ENCODE measurements around the gene NOSIP.

Gene NOSIP

DNA sequence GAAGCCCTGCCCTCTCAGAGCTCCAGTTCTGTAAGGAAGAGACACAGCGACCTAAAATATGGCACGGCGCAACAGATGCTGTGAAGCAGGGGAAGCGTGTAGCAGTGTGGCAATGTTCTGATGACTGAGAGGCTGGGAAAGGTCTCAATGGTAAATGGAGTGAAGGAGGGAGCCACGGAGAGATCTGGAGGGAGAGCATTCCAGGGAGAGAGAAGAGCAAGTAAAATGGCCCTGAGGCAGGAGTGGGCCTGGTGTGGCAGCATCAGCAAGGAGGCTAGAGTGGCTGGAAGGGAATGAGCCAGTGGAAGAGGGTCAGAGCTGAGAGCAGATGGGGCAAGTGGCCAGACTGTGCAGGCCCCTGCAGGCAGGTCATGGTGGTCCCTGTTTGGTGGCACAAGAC, 36.2 kb downstream of the NOSIP start:
- no peak for DNase-seq (ENCODE audit: low spot score)

DNA sequence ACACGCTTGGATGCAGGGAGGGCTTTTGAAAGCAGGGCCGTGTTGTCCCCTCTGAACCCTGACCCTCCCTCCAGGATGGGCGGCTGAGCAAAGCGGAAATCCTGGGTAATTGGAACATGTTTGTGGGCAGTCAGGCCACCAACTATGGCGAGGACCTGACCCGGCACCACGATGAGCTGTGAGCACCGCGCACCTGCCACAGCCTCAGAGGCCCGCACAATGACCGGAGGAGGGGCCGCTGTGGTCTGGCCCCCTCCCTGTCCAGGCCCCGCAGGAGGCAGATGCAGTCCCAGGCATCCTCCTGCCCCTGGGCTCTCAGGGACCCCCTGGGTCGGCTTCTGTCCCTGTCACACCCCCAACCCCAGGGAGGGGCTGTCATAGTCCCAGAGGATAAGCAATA, 37.3 kb downstream of the NOSIP start:
- DNase-seq (ENCODE audit: low spot score), result no peak

DNA sequence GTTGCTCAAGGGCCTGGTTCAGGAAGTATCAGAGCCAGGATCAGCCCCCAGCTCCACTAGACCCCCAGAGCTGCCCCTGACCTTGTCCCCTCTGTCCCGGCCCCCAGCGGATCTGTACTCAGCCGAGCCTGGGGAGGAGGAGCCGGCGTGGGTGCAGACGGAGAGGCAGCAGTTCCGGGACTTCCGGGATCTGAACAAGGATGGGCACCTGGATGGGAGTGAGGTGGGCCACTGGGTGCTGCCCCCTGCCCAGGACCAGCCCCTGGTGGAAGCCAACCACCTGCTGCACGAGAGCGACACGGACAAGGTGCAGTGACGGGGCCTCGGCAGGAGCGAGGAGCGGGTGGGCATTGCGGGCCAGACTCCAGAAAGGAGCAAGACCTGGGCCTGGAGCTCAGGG, 37.9 kb downstream of the NOSIP start:
- no peak for DNase-seq (ENCODE audit: low spot score)

DNA sequence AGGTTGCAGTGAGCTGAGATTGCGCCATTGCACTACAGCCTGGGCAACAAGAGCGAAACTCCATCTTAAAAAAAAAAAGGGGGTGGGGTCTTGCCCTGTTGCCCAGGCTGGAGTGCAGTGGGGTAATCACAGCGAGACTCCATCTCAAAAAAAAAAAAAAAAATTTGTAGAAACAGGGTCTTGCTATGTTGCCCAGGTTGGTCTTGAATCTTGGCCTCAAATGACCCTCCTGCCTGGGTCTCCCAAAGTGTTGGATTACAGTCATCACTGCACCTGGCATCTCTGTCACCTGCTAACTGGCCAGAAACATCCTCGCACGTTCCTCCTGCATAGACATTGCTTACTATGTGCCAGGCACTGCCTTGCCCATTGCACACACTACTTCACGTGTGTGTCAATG, 38.4 kb downstream of the NOSIP start:
- DNase-seq (ENCODE audit: low spot score), result no peak

DNA sequence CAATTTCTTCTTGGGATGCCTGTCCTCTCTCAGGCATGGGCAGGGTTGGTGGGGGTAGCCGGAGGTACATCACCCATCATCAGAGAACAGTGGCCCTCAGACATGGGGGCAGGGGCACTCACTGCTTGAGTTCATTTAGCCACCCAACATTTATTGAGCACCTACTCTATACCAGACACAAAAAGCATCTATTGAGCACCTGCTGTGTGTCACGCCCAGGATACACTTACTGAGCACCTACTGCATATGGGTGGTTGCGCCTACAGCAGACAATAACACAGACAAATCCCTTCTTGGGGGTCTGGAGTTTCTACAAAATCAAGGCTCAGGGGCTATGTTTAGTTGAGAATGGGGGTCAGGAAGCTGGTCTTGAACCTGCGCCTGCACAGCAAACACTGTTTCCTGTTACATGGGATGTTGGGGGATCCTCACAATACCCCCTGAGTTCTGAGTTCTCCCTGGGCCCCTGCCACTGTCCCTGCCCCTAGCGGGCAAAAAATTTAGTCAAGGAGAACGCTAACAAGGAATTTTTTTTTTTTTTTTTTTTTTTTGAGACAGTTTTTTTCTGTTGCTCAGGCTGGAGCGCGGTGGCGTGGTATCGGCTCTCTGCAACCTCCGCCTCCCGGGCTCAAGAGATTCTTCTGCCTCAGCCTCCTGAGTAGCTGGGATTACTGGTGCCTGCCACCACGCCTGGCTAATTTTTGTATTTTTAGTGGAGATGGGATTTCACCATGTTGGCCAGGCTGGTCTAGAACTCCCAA, 41.0 kb downstream of the NOSIP start:
- DNase-seq (ENCODE audit: low spot score), result no peak

DNA sequence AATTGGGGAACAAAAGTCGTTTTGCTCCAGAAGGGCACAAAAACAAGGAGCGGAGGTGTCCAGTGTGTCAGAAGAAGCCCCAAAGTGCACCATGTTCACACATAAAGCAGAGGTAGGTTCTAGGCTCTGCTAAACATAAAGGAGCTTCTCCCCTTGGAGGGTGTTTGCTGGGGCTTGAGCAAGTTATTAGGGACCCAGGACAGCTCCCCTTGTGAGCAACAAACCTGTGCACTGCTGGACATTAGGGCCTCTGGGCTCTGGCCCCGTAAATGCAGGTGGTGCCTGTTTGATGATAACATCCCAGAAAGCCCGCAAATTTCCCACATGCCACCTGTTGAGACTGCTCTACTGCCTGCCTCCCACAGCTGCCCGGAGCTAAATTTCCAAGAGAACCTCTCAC, 41.7 kb downstream of the NOSIP start:
- DNase-seq (ENCODE audit: low spot score), result no peak

DNA sequence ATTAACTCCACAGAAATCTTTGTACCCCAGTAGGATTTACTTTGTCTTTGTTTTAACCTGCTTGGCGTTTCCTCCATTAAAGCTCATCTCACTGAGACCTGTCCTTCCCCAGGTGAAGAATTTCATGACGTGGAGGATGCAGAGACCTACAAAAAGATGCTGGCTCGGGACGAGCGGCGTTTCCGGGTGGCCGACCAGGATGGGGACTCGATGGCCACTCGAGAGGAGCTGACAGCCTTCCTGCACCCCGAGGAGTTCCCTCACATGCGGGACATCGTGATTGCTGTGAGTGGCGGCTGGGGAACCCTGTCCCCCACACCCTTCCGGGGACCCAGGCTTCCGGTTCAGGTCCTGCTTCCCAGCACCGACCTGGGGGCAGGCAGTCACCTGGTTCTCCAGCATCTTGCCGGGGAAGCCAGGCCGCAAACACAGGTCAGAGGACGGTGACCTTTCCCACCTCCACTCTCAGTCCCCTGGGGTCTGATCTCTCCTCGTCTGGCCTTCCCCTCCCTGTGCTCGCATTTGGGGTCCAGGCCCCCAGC, 43.4 kb downstream of the NOSIP start:
- DNase-seq (ENCODE audit: low spot score), result no peak

DNA sequence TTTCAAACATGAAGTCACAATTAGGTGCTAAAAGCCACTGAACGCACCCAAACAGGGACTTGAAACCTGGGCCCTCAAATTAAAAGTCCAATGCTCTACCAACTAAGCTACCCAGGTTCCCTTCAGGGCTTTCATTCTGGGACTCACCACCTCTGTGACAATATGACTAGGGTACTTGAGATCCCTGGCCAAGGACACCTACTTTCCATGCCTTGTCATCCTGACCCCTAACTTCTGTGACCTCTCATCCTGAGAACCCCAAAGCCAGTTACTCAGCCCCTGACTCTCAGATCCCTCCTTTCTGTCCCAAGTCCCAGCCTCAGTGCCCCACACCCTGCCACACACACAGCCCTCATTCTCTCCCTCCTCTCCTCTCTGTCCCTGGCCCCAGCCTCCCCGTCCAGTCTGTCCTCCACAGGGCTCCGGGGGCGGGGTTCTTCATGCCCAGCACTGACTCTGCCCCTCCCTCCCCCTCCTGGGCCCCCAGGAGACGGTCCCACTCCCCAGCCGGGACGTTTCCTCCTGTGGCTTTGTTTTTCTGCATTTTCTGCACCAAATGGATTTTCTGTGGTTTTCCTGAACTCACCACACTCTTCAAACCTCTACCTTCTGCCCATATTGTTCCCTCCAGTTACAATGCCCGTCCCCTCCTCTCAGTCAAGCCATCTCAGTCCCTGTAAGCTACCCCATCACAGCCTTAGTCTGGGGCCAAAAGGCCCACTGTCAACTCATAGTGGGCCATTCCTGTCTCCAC, 45.5 kb downstream of the NOSIP start:
- DNase-seq (ENCODE audit: low spot score), result no peak

DNA sequence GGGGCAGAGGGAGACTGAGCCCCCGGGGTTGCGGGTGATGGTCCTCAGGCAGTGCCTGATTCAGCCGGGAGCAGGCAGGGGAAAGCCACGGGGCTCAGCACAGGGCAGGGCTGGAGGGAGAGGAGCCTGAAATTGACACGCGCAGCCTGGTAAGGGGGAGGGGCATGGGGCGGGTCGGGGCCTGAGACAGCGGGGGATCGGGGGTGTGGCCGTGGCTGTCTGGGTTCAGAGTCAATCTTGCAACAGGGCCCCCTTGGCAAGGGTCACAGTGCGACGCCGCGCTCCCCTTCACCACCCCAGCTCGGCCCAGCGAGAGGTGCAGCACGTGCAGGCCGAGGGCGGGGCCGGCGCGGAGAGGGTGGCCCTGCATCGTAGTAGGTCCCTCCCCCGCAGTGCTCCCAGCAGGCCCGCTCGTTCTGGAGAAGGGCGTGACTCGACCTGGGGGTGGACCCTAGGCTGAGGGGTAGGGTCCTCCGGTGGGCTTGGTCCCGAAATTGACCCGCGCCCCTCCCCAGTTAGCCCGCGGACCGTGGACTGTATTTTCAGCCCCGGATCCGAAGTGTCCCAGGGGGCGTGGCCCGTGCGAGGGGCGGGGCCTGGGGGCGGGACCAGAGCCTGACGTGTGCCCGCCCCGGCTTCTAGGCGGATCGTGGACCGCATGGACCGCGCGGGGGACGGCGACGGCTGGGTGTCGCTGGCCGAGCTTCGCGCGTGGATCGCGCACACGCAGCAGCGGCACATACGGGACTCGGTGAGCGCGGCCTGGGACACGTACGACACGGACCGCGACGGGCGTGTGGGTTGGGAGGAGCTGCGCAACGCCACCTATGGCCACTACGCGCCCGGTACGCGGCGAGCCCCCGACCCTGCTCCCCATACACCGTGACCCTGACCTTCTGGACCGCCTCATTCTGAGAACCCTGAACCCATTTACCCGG, 46.5 kb downstream of the NOSIP start:
- peak; percentile 63 for DNase-seq (ENCODE audit: low spot score)

DNA sequence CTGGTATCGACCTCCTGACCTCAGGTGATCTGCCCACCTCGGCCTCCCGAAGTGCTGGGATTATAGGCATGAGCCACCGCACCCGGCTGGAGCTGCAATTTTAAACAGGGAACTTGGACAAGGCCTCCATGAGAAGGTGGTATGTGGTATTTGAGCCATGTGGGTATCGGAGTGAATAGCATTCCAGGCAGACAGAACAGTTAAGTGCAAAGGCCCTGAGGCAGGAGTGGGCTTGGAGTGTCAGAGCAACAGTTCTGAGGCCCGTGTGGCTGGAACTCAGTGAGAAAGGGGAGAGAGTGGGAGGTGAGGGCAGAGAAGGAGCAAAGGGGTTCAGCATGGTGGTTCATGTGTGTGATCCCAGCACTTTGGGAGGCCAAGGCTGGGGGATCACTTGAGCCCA, 49.6 kb downstream of the NOSIP start:
- no peak for DNase-seq (ENCODE audit: low spot score)

DNA sequence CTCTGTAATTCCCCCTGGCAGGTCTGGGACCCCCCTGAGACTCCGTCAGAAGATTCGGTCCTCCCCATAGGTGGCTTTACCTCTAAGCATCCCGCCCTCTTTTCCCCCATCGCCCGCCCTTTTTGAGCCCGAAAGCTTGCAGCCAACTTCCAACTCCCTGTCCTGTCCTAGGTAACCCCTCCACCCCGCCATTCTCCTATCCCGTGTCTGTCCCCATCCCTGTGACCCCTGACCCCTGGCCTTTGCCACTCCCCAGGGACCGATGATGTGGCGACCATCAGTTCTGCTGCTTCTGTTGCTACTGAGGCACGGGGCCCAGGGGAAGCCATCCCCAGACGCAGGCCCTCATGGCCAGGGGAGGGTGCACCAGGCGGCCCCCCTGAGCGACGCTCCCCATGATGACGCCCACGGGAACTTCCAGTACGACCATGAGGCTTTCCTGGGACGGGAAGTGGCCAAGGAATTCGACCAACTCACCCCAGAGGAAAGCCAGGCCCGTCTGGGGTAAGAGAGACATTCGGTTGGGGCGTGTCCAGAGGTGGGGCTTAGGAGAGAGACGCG, 52.1 kb downstream of the NOSIP start:
- no peak for DNase-seq (ENCODE audit: low spot score)

DNA sequence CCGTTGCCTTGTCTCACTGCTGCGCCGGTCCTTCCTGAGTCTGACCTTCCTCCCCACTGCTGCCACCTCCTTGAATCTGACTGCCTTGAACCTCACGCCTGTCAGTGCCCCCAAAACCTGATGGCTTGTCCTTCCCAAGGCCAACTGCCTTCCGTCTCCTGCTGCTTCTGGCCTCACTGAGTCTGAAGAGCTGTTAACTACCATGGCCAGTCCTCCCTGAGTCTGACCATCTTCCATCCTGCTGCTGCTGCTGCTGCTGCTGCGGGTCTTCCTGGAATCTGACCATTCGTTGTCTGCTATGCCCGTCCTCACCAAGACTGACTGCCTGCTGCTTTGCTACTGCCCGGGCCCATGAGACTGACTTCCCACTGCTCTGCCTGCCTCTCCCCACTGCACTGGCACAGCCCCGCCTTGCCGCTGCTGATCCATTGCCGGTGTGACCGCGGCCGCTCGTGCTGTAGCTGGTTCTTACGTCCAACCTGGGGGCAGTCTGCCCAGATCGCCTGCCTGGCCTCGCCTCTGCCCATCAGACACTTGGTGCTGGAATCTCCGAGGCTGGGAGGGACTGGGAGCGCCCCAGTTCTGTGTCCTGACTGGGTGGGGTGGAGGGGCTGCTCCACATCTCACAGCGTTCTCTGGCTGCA, 55.4 kb downstream of the NOSIP start:
- no peak for DNase-seq (ENCODE audit: low spot score)

DNA sequence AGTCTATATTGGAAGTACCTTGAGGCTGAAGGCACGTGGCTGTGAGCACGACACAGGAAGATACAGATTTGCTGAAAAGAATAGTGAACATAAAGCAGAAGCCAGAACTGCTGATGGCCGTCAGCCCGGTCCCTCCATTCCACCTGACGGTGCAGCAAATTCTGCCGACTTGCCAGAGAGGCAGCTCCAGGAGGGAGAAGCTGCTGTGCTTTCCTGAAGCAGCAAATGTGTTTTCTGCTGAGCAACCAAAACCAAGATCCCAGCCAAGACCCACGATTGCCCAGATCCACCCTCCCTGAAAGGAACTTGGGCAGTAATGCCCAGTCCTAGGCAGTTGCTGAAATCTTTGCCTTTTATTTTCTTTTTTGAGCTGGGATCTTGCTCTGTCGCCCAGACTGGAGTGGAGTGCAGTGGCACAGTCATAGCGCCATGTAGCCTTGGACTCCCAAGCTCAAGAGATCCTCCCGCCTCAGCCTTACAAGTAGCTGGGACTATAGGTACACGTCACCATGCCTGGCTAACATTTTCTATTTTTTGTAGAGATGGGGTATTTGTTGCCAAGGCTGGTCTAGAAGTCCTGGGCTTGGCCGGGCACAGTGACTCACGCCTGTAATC, 59.5 kb downstream of the NOSIP start:
- no peak for DNase-seq (ENCODE audit: low spot score)

DNA sequence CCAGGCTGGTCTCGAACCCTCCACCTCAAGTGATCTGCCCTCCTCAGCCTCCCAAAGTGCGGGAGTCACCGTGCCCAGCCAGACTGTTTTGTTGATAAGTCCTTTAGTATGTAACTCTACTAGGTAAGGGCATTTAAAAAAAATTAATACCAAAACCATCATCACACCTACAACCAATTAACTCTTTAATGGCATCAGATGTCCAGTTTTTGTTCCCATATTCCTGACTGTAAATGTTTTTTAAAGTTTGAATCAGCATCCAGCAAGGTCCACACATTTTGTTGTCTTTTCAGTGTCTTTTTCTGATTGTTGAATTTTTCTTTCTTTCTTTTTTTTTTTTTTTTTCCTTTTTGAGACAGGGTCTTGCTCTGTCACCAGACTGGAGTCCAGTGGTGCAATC, 62.3 kb downstream of the NOSIP start:
- no peak for DNase-seq (ENCODE audit: low spot score)

DNA sequence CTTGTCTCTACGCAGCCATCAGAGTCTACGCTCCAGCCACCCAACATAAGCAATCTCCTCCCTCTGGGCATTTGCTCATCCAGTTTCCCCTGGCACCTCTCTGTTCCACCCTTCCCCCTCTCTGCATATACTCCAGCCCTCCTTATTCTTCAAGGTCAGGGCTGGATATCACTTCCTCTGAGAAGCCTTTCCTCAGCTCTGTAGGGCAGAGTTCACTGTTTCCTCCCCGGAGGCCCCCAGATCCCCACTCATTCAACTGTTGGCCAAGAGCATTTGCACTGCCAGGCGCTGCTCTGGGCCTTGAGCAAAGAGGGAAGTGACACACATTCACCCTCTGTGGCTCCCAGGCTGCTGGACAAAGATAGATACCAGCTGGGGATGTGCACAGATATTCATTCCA, 64.6 kb downstream of the NOSIP start:
- DNase-seq (ENCODE audit: low spot score), result no peak

DNA sequence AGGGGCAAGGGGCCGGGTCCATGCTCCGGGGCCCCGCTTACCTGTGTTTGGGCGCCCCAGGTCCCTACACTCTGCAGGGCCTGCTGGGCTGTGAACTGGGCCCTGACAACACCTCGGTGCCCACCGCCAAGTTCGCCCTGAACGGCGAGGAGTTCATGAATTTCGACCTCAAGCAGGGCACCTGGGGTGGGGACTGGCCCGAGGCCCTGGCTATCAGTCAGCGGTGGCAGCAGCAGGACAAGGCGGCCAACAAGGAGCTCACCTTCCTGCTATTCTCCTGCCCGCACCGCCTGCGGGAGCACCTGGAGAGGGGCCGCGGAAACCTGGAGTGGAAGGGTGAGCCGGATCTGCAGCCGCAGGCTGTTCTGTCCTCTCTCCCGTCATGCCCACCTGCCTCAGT, 66.2 kb downstream of the NOSIP start:
- DNase-seq (ENCODE audit: low spot score), result no peak

DNA sequence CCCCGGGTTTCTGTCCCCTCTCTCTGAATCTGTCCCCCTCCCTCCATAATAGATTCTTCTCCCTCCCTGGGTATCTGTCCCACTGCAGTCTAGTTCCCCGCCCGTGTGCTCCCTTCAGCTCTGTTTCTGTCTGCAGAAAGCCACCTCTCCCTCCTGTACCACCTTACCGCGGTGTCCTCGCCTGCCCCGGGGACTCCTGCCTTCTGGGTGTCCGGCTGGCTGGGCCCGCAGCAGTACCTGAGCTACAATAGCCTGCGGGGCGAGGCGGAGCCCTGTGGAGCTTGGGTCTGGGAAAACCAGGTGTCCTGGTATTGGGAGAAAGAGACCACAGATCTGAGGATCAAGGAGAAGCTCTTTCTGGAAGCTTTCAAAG, 66.6 kb downstream of the NOSIP start:
- DNase-seq (ENCODE audit: low spot score), result no peak

DNA sequence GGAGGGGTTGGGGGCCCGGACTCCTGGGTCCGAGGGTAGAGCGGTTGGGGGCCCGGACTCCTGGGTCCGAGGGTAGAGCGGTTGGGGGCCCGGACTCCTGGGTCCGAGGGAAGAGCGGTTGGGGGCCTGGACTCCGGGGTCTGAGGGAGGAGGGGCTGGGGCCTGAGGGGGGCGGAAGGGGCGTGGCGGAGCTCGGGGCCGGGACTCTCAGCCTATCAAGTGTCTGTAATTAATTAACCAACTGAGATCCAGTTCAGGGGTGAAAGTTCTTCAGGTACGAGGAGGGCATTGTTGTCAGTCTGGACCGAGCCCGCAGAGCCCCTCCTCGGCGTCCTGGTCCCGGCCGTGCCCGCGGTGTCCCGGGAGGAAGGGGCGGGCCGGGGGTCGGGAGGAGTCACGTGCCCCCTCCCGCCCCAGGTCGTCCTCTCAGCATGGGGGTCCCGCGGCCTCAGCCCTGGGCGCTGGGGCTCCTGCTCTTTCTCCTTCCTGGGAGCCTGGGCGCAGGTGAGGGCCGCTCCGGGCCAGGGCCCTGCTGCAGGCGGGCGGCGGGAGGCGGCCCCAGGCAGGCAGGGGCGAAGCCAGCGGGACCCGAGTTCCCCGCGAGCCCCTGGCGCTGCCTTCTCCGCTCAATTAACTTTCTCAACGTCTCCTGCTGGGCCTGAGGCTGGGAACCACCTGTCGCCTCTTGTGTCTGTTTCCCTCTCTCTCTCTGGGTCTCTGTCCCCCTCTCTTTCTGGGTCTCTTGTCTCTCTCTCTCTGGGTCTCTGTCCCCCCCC, 67.2 kb downstream of the NOSIP start:
- DNase-seq (ENCODE audit: low spot score), result no peak

DNA sequence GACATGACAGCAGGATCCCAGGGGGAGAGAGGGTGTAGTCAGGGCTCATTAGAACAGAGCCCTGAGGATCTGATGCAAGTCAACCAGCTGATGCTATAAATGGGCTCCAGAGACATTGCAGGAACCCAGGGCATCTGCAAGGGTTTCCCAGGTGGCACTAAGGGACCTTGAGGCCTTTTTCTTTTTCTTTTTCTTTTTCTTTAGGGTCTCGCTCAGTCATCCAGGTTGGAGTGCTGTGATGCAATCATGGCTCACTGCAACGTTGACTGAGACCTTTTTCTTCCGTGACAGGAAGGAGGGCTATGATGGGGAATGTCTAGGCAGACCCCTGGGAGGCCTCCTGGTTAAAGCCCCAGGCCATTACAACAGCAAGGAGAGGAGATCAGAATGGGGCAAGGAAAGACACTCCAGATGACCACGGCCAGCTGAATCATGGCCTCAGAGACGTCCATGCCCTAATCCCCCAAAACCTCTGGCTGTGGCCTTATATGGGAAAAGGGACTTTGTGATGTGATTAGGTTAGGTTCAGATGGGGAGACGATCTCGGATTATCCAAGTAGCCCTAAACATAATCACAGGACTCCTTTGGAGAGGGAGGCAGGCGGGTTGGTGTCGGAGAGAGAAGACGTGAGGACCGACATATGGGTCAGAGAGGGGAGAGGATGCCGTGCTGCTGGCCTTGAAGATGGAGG, 72.4 kb downstream of the NOSIP start:
- DNase-seq (ENCODE audit: low spot score), result no peak
